Effector memory CD4-positive, alpha-beta T cell (primary cell): ENCODE measurements around the gene ITGAL.
"Not testable (repeated sequence)": the region's sequence is repeated elsewhere in the genome, so short reads cannot be mapped to it uniquely, and the experiment has no call there.

Source experiments
- DNase-seq, 3 donors: peaks; one replicate each; pipeline ENCODE4 v3.0.0-alpha.2; 2020
- H3K27ac ChIP-seq: 2 replicates; pipeline ENCODE4 v1.7.0; 2013; ENCODE audit warnings: mild to moderate bottlenecking, low read length, moderate library complexity; ENCODE audit not compliant: insufficient read depth, poor library complexity, severe bottlenecking
- H3K27me3 ChIP-seq: replicated peaks from 2 replicates; pipeline ENCODE4 v1.7.0; 2013; ENCODE audit warnings: mild to moderate bottlenecking, low read length; ENCODE audit not compliant: insufficient read depth, control insufficient read depth, poor library complexity, severe bottlenecking
- H3K36me3 ChIP-seq: 2 replicates; pipeline ENCODE4 v1.7.0; 2013; ENCODE audit warnings: mild to moderate bottlenecking, low read length, moderate library complexity; ENCODE audit not compliant: control insufficient read depth, insufficient read depth
- H3K4me1 ChIP-seq: 2 replicates; pipeline ENCODE4 v1.7.0; 2013; ENCODE audit warnings: low read length, mild to moderate bottlenecking; ENCODE audit not compliant: control insufficient read depth, insufficient read depth, poor library complexity, severe bottlenecking
- H3K4me3 ChIP-seq: 2 replicates; pipeline ENCODE4 v1.7.0; 2013; ENCODE audit warnings: low read length, low read depth, mild to moderate bottlenecking; ENCODE audit not compliant: insufficient read depth, poor library complexity, severe bottlenecking
- H3K9me3 ChIP-seq: 2 replicates; pipeline ENCODE4 v1.7.0; 2013; ENCODE audit warnings: mild to moderate bottlenecking, low read length, moderate library complexity; ENCODE audit not compliant: control insufficient read depth

The ITGAL gene

GRCh38 chr16:30474074-30474452 lies 1.5 kb downstream of the ITGAL start:
- Histone ChIP-seq H3K4me3 (peak overlapping the region; percentile 51), H3K27me3 (no peaks in the 10 kb centered on the region), H3K36me3 (peaks cover 16% of the 10 kb centered on the region), H3K9me3 (no peaks in the 10 kb centered on the region), H3K27ac (peak overlapping the region; percentile 84), H3K4me1 (peaks cover 45% of the 10 kb centered on the region)
- no peak for DNase-seq

- no peak for DNase-seq
- H3K9me3 ChIP-seq = no peaks in the 10 kb centered on the region
- H3K27me3 ChIP-seq = no peaks in the 10 kb centered on the region
- H3K4me1 ChIP-seq = peaks cover 46% of the 10 kb centered on the region
- peaks cover 21% of the 10 kb centered on the region for H3K36me3 ChIP-seq
- peak overlapping the region; percentile 51 for H3K4me3 ChIP-seq
- peak overlapping the region; percentile 84 for H3K27ac ChIP-seq
Measured at GRCh38 chr16:30474684-30475083, 2.1 kb downstream of the ITGAL start.

GRCh38 chr16:30476991-30477390 lies 4.4 kb downstream of the ITGAL start:
- Histone ChIP-seq H3K9me3 (no peaks in the 10 kb centered on the region), H3K4me3 (no peak overlapping the region), H3K27me3 (no peaks in the 10 kb centered on the region), H3K36me3 (peaks cover 42% of the 10 kb centered on the region), H3K4me1 (peaks cover 34% of the 10 kb centered on the region), H3K27ac (peak overlapping the region; percentile 26)
- DNase-seq = no peak

GRCh38 chr16:30477773-30478172 lies 5.2 kb downstream of the ITGAL start:
- H3K4me1 ChIP-seq = peaks cover 31% of the 10 kb centered on the region
- not testable (repeated sequence) for H3K9me3 ChIP-seq, H3K27me3 ChIP-seq, H3K4me3 ChIP-seq, DNase-seq
- peaks cover 50% of the 10 kb centered on the region for H3K36me3 ChIP-seq
- peak overlapping the region; percentile 12 for H3K27ac ChIP-seq

- no peak overlapping the region for H3K4me3 ChIP-seq
- H3K27me3 ChIP-seq = no peaks in the 10 kb centered on the region
- peaks cover 61% of the 10 kb centered on the region for H3K36me3 ChIP-seq
- H3K27ac ChIP-seq = no peak overlapping the region
- peaks cover 23% of the 10 kb centered on the region for H3K4me1 ChIP-seq
- no peaks in the 10 kb centered on the region for H3K9me3 ChIP-seq
- no peak for DNase-seq
Measured at GRCh38 chr16:30478766-30479478, 6.4 kb downstream of the ITGAL start.

GRCh38 chr16:30481381-30481780 lies 8.8 kb downstream of the ITGAL start:
- H3K27ac ChIP-seq = no peak overlapping the region

GRCh38 chr16:30482366-30482765 lies 9.8 kb downstream of the ITGAL start:
- Histone ChIP-seq H3K4me3 (no peak overlapping the region), H3K36me3 (peaks cover 81% of the 10 kb centered on the region), H3K9me3 (no peaks in the 10 kb centered on the region), H3K4me1 (peaks cover 5% of the 10 kb centered on the region), H3K27ac (no peak overlapping the region), H3K27me3 (no peaks in the 10 kb centered on the region)
- DNase-seq = no peak

More at GRCh38 chr16:30481381-30481780, 8.8 kb downstream of the ITGAL start:
- no peak for DNase-seq
- Histone ChIP-seq H3K9me3 (no peaks in the 10 kb centered on the region), H3K4me1 (peaks cover 7% of the 10 kb centered on the region), H3K36me3 (peaks cover 79% of the 10 kb centered on the region), H3K27me3 (no peaks in the 10 kb centered on the region), H3K4me3 (no peak overlapping the region)

GRCh38 chr16:30484887-30485286 lies 12.3 kb downstream of the ITGAL start:
- no peak overlapping the region for H3K27ac ChIP-seq
- H3K4me3 ChIP-seq = no peak overlapping the region
- no peaks in the 10 kb centered on the region for H3K27me3 ChIP-seq
- H3K36me3 ChIP-seq = peaks cover 92% of the 10 kb centered on the region
- no peak for DNase-seq
- no peaks in the 10 kb centered on the region for H3K9me3 ChIP-seq
- H3K4me1 ChIP-seq = no peaks in the 10 kb centered on the region

- Histone ChIP-seq H3K36me3 (peaks cover 90% of the 10 kb centered on the region), H3K9me3 (no peaks in the 10 kb centered on the region), H3K27me3 (no peaks in the 10 kb centered on the region), H3K4me1 (no peaks in the 10 kb centered on the region), H3K4me3 (no peak overlapping the region), H3K27ac (no peak overlapping the region)
- no peak for DNase-seq
Measured at GRCh38 chr16:30485818-30486436, 13.4 kb downstream of the ITGAL start.

- H3K4me1 ChIP-seq = peaks cover 3% of the 10 kb centered on the region
- H3K9me3 ChIP-seq = no peaks in the 10 kb centered on the region
- no peak for DNase-seq
- H3K36me3 ChIP-seq = peaks cover 79% of the 10 kb centered on the region
- H3K27me3 ChIP-seq = no peaks in the 10 kb centered on the region
- H3K4me3 ChIP-seq = no peak overlapping the region
- no peak overlapping the region for H3K27ac ChIP-seq
Measured at GRCh38 chr16:30488764-30489605, 16.4 kb downstream of the ITGAL start.
